NCI-H345 treated with DMSO at 0.1 percent for 48 hours (cell line): ENCODE results near the gene TRAF7.

Experiments
- DNase-seq: peaks from one replicate; lab custom pipeline; 2025; ENCODE audit not compliant: unreplicated experiment; lab: John Stamatoyannopoulos, UW

The TRAF7 gene

GRCh38 chr16:2180962-2181923 lies 25.7 kb downstream of the TRAF7 start:
- DNase-seq: no peak

GRCh38 chr16:2181952-2182351 lies 26.4 kb downstream of the TRAF7 start:
- DNase-seq: no peak

GRCh38 chr16:2183671-2184070 lies 28.1 kb downstream of the TRAF7 start:
- DNase-seq: no peak

DNA sequence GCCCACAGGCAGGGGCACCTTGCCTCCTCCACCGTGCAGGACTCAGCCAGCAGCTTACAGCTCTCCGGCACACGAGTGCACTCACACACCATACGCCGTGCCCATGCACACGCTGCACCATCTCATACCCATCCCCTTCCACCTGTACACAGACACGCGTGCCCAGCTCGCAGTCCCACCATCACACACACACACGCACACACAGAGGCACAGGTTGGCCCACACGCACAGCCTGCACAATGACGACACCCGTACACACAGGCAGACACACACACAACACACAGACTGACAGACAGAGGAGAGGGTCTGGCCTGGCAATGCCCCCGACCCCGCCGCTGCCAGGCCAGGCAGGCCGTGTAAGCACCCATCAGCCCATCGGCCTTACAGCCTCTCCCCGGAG lies 28.8 kb downstream of the TRAF7 start:
- no peak for DNase-seq

DNA sequence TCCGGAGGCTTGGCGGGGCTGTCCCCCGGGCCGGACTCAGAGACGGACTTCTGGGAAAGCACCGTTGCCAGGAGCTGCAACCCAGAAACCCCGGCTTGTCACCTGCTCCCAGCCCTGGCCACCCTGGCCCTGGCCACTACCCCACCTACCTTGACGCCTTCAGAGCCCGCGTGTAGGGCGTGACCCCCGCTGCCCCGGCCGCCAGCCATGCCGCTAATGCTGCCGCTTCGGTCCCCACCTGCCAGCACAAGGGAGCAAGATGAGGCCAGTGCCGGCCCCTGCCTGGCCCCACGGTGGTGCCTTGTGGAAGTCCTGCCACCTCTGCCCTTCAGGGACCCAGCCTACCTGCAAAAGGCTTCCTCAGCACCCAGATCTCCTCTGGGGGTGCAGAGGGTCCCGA lies 29.4 kb downstream of the TRAF7 start:
- DNase-seq: no peak

DNA sequence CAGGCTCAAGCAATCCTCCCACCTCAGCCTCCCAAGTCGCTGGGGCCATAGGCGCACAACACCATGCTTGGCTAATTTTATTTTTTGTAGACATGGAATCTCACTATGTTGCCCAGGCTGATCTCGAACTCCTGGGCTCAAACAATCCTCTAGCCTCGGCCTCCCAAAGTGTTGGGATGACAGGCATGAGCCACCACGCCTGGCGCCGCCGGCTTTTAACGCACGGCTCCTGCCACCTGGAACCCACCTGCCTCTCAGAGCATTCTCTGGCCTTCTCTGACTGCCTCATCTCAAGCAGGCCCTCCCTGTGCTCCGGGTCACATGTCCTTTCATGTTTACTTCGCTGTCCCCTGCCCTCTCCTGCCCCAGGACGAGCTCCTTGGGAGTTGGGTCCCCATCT lies 30.5 kb downstream of the TRAF7 start:
- DNase-seq: no peak

- DNase-seq: no peak
These were observed 30.9 kb downstream of the TRAF7 start for GRCh38 chr16:2186505-2186904.

GRCh38 chr16:2187212-2187611 lies 31.6 kb downstream of the TRAF7 start:
- DNase-seq: no peak

DNA sequence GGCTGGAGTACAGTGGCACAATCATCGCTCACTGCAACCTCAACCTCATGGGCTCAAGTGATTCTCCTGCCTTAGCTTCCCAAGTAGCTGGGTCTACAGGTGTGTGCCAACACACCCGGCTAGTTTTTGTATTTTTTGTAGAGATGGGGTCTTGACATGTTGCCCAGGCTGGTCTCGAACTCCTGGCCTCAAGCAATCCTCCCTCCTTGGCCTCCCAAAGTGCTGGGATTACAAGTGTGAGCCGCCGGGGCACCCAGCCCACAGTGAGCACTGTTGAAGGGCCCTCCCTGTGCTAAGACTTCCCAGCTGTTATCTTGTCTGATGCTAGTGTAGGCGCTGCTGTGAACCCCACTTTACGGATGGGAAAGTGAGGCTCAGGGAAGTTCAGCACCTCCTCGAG lies 32.8 kb downstream of the TRAF7 start:
- DNase-seq: no peak

DNA sequence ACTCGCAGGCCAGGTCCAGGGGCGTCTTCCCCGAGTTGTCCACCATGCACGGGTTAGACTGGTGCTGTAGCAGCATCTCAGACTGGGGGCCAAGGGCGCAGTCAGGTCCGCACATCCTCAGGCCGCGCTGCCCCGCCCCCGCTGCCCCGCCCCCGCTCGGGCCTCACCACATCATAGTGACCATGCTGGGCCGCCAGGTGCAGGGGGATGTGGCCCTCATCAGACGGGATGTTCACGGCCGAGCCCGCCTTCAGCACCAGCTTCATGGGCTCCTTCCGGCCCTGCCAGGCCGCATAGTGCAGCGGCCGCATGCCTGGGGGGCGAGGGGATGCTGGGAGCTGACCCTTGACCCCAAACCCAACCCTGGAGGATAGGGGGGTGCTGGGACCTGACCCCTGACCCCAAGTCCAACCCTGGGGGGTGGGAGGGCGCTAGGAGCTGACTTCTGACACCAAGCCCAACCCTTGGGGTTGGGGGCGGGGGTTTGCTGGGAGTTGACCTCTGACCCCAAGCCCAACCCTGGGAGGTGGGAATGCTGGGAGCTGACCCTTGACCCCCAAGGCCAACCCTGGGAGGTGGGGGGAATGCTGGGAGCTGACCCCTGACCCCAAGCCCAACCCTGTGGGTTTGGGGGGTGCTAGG lies 33.8 kb downstream of the TRAF7 start:
- no peak for DNase-seq

- no peak for DNase-seq
These were observed 34.5 kb downstream of the TRAF7 start for GRCh38 chr16:2190002-2190658.

- DNase-seq: no peak
These were observed 35.3 kb downstream of the TRAF7 start for GRCh38 chr16:2190659-2191445.

GRCh38 chr16:2191446-2191706 lies 35.8 kb downstream of the TRAF7 start:
- no peak for DNase-seq

- no peak for DNase-seq
These were observed 38.7 kb downstream of the TRAF7 start for GRCh38 chr16:2194166-2194834.

GRCh38 chr16:2194852-2195321 lies 39.3 kb downstream of the TRAF7 start:
- peak; percentile 35 for DNase-seq

DNA sequence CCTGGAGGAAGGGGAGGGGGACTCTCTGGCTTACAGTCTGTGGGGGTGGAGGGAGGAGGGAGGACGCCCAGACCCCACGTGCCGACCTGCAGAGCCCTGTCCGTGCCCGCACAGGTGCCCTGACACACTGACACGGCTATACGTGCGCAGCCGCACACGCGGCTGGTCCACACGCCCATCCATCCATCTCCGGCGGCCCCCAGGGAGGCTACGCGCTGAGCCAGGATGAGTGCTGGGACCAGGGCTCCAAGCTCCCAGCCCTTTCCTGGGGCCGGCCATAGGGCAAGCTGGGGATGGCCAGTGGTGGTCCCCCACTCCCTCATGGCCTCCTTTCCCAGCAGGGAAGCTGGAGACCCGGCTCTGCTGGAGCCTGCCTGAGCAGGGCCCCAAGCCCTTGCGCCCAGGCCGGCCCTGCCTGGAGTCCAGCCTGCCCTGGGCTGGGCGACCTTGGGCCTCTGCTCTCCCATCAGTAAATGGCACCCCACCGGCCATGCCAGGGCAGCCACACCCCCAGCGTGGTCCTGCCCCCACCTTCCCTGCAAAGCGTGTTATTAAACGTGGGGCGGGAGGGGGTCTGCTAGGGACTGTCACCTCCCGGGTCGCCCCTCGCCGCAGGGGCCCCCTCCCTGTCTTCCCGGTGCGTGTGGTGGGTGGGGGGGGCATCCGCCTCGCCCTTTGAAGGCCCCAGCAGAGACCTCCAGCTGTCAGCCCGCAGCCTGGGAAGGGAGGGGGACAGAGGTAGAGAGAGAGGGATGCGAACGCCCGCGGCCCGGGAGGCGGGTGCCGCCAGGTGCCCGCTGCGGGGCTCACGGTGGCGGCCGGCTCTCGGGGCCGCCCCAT lies 40.0 kb downstream of the TRAF7 start:
- no peak for DNase-seq

DNA sequence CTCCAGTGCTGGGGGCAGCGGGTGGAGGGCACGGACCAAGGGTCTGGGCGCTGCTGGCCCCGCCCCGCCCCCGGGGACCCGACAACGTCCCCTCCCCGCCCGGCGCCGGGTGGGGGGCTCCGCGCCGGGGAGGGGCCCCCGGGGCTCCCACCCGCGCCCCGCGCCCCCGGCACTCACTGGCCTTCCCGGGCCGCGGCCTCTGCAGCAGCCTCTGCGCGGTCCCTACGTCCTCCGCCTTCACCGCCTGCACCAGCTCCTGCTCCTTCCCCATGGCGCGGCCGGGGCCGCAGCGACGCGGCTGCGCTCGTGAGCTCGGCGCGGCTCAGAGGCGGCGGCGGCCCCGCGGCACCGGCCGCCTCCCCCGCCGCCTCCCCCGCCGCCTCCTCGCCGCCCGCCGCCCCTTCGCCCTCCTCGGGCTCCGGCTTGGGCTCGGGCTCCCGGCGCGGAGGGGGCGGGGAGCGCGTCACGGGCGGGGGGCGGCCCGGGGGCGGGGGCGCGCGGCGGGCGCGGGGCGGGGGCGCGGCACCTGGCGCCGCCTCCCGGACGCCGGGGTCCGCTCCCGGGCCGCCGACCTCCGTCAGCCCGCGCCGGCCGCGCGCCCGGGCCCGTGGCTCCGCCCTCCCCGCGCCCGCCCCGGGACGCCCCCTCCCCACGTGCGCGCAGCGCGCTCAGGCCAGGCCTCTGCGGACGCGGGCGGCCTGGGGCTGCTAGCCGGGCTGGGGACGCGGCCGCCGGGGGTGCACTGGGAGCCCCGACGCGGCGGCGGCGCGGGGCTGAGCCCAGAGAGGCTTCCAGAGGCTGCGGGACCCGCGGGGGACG lies 40.8 kb downstream of the TRAF7 start, which contains the start of gene CASKIN1:
Gene CASKIN1, minus strand, starts transcription at position 444 of the 819 bp plus-strand sequence. Its CDS starts 173 bp downstream, at position 271.
- DNase-seq: no peak

GRCh38 chr16:2196981-2197511 lies 41.5 kb downstream of the TRAF7 start:
- DNase-seq: no peak
